Measurements from ENCODE around the gene ATP7A. TPM values are rescaled to one million over a fixed set of nuclear protein-coding genes. Genes with fewer than 3 reads are reported as not detected.

The ATP7A gene
- total RNA-seq, 1 experiment from 2014 or later = 6.3 TPM

Other genes starting within 250 kb of the ATP7A start
- 61.3 TPM for gene ATRX, start 124.5 kb upstream of the ATP7A start, total RNA-seq (2021; ENCODE audit: unreplicated experiment)
- gene MAGT1, start 15.3 kb upstream of the ATP7A start, total RNA-seq (2021; ENCODE audit: unreplicated experiment) = 39.5 TPM
- gene COX7B, start 11.2 kb upstream of the ATP7A start, total RNA-seq (2021; ENCODE audit: unreplicated experiment) = 268 TPM
- not detected for gene PGAM4, start 58.9 kb downstream of the ATP7A start, total RNA-seq (2021; ENCODE audit: unreplicated experiment)
- 492 TPM for gene PGK1, start 193.6 kb downstream of the ATP7A start, total RNA-seq (2021; ENCODE audit: unreplicated experiment)
- 16.2 TPM for gene TAF9B, start 229.0 kb downstream of the ATP7A start, total RNA-seq (2021; ENCODE audit: unreplicated experiment)